Colon (tissue), 2 donors: Measurements from ENCODE around the gene NT5C1A.

Experiments used
- FAIRE-seq: peaks from 2 replicates; lab custom pipeline; 2012; peaks lifted over from hg19 to GRCh38; lab: Jason Lieb, UNC
- donor health status: control.
- donor health status: control.

The NT5C1A gene

DNA sequence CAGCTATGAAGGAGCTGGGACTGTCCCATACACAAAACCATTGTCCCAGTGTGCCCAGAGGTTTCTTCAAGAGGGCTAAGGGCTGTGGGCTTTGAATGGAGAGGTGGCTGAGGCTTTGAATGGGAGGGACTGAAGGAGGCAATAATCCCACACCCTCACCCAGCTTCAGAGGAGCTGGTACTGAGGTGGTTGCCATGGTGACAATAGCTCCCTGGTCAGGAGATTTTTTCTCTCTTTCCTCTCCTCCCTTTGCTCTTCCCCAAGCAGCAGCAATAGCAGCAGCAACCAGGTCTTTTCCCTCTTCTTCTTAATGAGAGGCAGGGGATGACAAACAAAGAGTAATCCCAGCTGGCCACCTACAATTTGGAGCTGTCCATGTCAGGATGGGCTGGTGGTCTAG lies 17.7 kb upstream of the NT5C1A start:
- FAIRE-seq = no peak

DNA sequence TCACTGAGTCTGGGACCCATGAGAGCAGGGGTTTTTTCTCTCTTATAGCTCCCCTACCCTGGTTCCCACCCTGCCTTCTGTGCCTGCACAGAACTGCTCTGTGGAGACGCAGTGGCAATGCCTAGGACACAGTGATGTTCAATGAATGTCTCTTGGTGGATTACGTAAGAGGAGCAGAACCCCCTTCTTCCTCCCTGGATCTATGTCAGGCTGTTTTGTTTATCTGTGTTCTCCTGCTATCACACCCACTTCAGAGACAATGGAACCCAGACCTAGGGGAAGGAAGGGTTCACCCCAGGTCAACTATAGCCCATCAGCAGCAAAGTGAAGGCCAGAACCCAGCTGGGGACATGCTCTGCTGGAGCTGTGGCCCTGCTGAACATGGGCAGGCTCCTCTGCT lies 17.3 kb upstream of the NT5C1A start:
- no peak for FAIRE-seq

DNA sequence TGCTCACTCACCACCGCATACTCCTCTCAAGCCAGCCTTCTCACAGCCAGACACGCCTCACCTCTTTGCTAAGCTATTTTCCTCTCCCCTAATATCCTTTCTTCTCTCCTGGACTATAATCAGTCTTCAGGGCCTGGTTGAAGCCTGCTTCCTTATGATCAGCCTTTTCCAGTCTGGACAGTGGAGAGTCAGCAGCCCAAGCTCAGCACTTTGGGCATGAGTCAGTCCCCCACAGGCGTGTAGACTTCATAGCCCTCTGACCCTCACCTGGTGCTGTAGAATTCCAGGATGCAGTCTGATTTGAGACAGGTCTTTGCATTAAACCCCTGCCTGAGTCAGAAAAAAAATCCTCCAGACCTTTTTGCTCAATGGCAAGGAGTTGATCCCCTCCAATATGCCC lies 16.8 kb upstream of the NT5C1A start:
- FAIRE-seq = no peak

DNA sequence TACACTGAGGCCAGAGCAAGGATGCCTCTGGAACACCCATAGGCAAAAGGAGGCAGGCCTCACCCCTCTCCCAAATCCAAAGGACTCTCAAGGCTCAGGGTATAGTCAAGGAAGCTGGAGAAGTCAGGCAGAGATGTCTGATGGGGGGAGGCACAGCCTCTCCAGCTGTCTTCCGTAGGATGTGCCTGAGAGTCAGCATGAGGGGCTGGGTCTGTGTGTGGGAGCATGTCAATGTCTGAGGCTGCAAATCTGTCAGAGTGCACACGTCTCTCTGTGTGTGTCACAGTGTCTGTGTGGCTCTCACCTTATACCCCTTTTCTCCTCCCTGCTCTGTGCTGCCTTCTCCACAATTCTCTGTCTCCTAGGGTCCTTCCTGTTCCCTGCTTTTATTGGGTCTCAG lies 15.3 kb upstream of the NT5C1A start:
- no peak for FAIRE-seq

- no peak for FAIRE-seq
Measured at GRCh38 chr1:39685071-39685470, 13.2 kb upstream of the NT5C1A start.

DNA sequence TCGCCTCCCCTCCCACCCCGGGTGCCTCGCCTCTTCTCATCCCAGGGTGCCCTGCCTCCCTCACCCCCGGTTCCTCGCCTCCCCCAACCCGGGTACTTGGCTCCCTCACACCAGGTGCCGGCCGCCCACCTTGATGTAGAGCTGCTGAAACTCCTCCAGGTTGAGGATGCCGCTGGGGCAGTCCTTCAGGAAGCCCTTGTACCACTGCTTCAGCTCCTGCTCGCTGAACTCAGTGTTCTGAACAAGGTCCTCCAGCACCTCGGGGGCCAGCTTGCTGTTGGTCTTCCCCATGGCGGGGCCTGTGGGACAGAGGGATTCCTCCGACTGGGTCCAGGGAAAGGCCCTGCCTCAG lies 12.4 kb upstream of the NT5C1A start:
- no peak for FAIRE-seq

- no peak for FAIRE-seq
Measured at GRCh38 chr1:39683591-39684312, 11.8 kb upstream of the NT5C1A start.

DNA sequence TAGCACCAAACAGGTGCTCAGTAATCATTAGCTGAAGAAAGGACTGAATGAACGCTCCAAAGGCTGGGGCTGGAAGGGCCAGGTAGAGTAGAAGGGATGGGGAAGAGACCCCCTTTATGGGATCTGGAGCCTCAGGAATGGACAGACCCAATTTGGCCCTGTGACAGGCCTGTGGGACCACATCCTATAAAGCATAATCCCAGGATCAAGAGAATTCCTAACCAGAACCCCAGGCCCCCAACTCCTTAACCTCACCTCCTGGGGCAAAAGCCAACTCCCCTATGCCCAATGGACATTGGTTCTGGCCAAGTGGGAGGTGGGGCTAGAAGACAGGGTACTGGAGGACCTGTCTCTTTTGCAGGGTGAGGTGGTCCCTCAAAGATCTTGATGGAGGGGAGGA lies 10.1 kb upstream of the NT5C1A start:
- no peak for FAIRE-seq

DNA sequence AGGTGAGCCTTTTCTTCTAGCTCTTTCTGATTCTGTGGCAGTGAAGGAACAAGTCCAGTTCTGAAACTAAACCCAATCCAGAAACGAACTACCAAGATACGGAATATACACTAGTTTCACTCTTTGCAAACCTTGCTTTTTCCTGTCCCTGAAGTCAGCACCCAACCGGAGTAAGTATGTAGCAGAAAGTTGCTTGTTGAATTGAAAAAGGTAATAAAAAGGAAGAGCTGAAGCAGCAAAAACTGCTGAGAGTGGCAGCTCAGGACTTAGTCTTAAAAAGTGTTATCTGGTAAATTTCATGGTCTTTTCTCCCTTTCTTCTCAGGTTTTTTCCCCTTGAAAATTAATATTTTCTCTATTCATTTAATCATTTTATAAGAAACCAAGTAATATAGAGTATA lies 9.4 kb upstream of the NT5C1A start:
- FAIRE-seq = no peak

GRCh38 chr1:39680751-39681150 lies 8.8 kb upstream of the NT5C1A start:
- no peak for FAIRE-seq

- FAIRE-seq = no peak
Measured at GRCh38 chr1:39679821-39680220, 7.9 kb upstream of the NT5C1A start.

DNA sequence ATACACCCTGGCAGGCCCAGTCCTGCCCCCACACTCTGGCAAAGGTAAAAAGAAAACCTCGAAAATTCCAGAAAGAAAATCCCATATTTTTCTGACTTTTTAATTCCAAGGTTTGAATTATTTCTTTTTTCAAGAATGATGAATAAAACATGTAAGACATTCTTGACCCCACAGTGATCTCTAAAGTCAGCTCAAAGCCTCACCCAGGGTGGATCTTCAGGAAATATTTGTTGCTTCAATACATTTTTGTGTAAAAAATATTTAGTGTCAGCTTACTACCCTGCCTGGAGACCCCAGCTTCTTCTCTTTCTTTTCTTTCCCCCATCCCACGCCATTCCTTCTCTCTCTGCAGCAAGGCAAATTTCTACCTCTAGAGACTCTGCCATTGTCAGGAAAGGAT lies 7.0 kb upstream of the NT5C1A start:
- no peak for FAIRE-seq

DNA sequence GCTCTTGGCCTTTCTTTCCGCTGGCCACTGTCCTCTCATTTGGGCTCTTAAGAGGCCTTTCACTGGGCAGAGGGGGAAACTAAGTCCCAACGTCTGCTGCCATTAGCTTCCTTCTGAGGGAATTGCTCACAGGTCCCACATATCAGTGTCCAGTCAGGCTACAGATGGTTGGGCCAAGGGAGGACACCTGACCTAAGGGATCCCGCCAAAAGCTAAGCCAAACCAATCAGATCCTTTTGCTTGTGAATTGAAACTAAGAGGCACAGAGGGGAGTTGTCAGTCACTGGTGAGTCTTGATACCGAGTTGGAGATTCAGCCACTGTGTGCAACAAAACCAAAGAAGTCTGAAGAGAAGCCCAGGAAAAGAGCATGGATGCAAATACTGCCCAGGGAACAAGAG lies 5.7 kb upstream of the NT5C1A start:
- no peak for FAIRE-seq

DNA sequence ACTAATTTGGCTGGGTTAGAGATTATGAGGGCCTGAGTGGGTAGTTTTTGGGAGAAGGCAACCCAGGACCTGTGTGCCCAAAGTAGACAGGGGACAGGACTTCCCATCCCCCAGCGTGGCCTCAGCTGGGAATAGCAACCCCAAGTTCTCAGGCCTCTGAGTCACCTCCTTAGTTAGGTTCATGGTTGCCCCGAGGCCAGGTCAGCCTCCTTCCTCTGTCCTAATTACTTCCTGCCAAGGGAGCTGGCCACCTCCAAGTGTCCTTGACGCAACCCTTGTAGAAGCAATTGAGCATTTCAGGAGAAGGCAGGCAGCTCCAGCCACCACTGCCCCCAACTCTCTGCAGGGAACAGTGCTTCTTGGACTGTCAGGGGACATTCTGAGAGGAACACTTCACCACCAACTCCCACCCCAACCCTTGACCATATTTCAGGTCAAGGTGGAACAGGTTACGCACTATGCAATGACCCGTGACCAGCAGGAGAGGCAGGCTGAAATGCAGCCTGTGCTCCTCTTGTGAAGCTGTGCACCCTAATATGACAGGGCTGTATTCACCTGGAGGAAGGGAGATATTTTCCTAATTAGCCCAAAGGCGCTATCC lies 5.1 kb upstream of the NT5C1A start:
- no peak for FAIRE-seq

DNA sequence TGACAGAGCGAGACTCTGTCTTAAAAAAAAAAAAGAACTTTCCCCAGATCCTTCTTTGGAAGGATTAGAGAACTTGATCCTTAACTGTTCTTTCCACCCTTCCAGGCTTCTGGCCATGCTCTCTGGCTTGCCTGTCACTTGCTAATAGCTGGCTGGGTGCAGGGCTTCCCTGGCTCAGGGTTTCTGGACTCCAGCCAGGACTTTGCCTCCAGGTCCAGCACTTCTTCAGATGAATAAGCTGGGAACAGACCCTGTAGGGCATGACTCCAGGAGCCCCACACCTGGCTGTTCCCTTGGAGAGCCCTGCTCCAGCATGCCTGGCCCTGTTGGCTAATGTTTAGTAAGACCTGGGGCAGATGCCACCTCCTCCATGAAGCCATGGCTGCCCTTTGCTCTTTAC lies 3.3 kb upstream of the NT5C1A start:
- FAIRE-seq = no peak

- no peak for FAIRE-seq
Measured at GRCh38 chr1:39673215-39673614, 1.3 kb upstream of the NT5C1A start.

DNA sequence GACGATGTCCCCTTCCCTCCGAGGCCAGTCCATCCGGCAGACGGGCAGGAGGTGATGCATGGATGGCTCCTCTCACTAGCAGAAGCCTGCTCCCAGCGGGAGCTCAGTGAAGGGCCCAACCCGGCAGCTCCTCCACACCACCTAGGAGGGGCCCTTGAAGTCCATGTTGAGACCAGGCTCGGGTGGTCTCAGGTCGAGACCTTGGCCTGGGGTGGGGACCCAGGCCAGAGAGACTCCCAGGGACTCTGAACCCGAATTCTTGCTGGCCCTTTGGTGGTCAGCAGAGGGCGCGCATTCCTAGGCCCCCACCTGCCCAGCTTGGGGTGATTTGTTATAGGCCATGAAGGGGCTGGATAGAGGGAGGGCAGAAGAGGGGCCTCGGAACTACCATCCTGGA lies 642 bp upstream of the NT5C1A start:
- no peak for FAIRE-seq

DNA sequence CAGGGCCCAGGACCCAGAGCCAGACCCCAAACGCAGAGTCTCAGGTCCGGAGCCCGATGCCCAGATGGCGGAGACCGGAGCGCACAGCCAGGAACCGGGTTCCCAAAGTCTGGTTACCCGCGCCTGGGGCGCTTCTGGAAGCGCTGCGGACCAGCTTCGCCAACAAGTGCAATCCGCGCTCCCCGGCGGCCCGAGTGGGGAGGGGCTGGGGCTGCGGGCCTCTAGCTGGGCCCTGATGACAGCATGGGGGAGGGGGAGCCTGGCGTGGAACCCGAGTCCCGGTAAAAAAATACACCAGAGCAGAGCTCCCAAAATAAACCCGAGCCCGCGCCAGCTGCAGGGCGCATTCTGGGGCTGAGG lies 494 bp downstream of the NT5C1A start:
- no peak for FAIRE-seq

- no peak for FAIRE-seq
Measured at GRCh38 chr1:39670689-39671088, 1.2 kb downstream of the NT5C1A start.

DNA sequence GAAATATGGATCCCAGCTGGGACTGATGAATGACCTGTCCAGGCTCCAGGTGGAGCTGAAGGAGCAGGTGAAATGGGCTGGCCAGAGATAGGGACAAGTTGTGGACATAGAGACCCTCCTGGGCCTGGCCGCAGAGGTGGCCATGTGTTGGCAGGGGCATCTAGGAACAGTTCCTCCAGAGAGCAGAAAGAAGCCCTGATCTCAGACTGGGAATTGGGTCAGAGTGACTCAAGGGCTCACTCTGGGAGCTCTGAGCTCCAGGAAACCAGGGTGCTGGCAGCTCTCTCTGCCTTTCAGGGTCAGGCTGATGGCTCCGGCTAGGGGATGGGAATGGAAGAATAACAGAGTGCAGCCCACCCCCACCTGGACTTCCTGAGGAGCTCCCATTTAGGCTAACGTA lies 3.0 kb downstream of the NT5C1A start:
- FAIRE-seq = no peak

- no peak for FAIRE-seq
Measured at GRCh38 chr1:39668111-39668510, 3.8 kb downstream of the NT5C1A start.

GRCh38 chr1:39666772-39667171 lies 5.1 kb downstream of the NT5C1A start:
- no peak for FAIRE-seq

GRCh38 chr1:39663559-39663958 lies 8.3 kb downstream of the NT5C1A start:
- no peak for FAIRE-seq

DNA sequence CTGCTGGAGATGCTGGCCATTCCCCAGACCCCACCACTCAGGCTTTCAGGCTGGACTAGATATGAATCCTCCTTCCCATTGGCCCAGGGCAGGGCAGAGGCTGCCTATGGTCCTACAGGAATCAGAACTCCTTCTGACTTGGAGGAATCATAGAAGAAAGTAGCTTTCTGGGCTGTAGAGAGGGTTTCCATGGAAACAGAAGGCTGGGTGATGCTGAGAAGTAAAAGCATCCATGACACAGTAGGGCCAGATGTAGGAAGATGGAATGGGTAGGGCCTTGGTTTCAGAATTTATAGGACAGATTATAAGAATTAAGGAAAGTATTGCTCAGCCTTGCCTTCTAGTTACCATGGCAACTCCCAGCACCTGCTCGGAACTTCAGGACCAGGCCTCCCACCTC lies 9.0 kb downstream of the NT5C1A start:
- no peak for FAIRE-seq

GRCh38 chr1:39659538-39659937 lies 12.4 kb downstream of the NT5C1A start:
- FAIRE-seq = no peak
